K562 (cell line): Measurements from ENCODE around the gene ANKRD34A. TPM values are rescaled to one million over a fixed set of nuclear protein-coding genes. Genes with fewer than 3 reads are reported as not detected.

Source experiments
- BHLHE40 ChIP-seq: IDR thresholded peaks from 2 replicates; pipeline ENCODE4 v1.6.1; 2011; ENCODE audit warnings: low read length, improper control_type of control experiment
- CBX1 ChIP-seq: sonication (generic); IDR thresholded peaks from 2 replicates; pipeline ENCODE4 v1.6.1; 2016; ENCODE audit warnings: antibody characterized with exemption, low read depth, mild to moderate bottlenecking
- ELF2 ChIP-seq: fragments of 250-450 bp; sonication (Bioruptor Pico); IDR thresholded peaks from 2 replicates; pipeline ENCODE4 v1.5.0; 2021; ENCODE audit warnings: mild to moderate bottlenecking
- GTF2A2 ChIP-seq: IDR thresholded peaks from 2 replicates; pipeline ENCODE4 v1.6.1; 2016; ENCODE audit warnings: mild to moderate bottlenecking, missing genetic modification characterization, missing compliant biosample characterization
- MIER1 ChIP-seq: fragments of 450-650 bp; IDR thresholded peaks from 2 replicates; pipeline ENCODE4 v1.6.1; 2016; ENCODE audit warnings: antibody characterized with exemption, mild to moderate bottlenecking, low read depth
- MTA3 ChIP-seq: fragments of 450-650 bp; formaldehyde crosslinking; IDR thresholded peaks from 2 replicates; pipeline ENCODE4 v1.6.1; 2017; ENCODE audit warnings: mild to moderate bottlenecking, borderline replicate concordance
- NFIX ChIP-seq: fragments of 250-450 bp; sonication (Bioruptor Pico); IDR thresholded peaks from 2 replicates; pipeline ENCODE4 v1.4.0; 2020; ENCODE audit warnings: low read depth, mild to moderate bottlenecking, moderate library complexity
- PCBP1 ChIP-seq: fragments of 200-400 bp; formaldehyde crosslinking; IDR thresholded peaks from 2 replicates; pipeline ENCODE4 v1.6.1; 2018; ENCODE audit warnings: mild to moderate bottlenecking, low read depth, low read length; ENCODE audit not compliant: poor library complexity, severe bottlenecking
- SMAD4 ChIP-seq: fragments of 250-450 bp; sonication (Bioruptor Pico); conservative IDR thresholded peaks from 2 replicates; pipeline ENCODE4 v1.8.0; 2021; ENCODE audit warnings: inconsistent platforms, mild to moderate bottlenecking, moderate library complexity
- SRF ChIP-seq, 2 experiments: fragments of 250-450, 450-650 bp in 1 of 2; sonication (Bioruptor Pico) in 1 of 2; sonication (generic) in 1 of 2; formaldehyde crosslinking; IDR thresholded peaks; 2 replicates each; pipeline versions ENCODE4 v1.5.0 to v1.5.1; 2020 to 2022; ENCODE audit warnings: mild to moderate bottlenecking in 1 of 2, missing genetic modification reagents in 1 of 2
- YY1 ChIP-seq, 3 experiments: IDR thresholded peaks; 2 replicates each; pipeline ENCODE4 v1.6.1; 2011; ENCODE audit warnings: low read length in 2 of 3, mild to moderate bottlenecking in 2 of 3, moderate library complexity in 2 of 3, borderline replicate concordance in 1 of 3, control low read depth in 1 of 3, low read depth in 1 of 3; ENCODE audit not compliant: insufficient read depth in 3 of 3, insufficient replicate concordance in 2 of 3, control insufficient read depth in 1 of 3, insufficient read length in 1 of 3; ENCODE audit errors: extremely low read depth in 1 of 3
- ZBTB17 ChIP-seq: fragments of 450-650 bp; formaldehyde crosslinking; IDR thresholded peaks from 2 replicates; pipeline ENCODE4 v1.4.0; 2020; ENCODE audit warnings: mild to moderate bottlenecking
- ZBTB7A ChIP-seq: IDR thresholded peaks from 2 replicates; pipeline ENCODE4 v1.6.1; 2011; ENCODE audit warnings: low read depth, mild to moderate bottlenecking, low read length, moderate library complexity, borderline replicate concordance; ENCODE audit not compliant: control insufficient read depth
- ZFX ChIP-seq: sonication (generic); formaldehyde crosslinking; IDR thresholded peaks from 2 replicates; pipeline ENCODE4 v1.8.0; 2022; ENCODE audit warnings: mild to moderate bottlenecking, missing genetic modification reagents, moderate library complexity
- polyA plus RNA-seq, 8 experiments: library from polyadenylated mRNA; depleted of rRNA in 4 of 8; stranded (reverse) in 5 of 8; unstranded in 3 of 8; fragments of >200 nt; fragmentation: Nextera tagmentation in 2 of 8; fragmentation: Illumina TruSeq in 1 of 8; extraction: Ambion mirVana in 2 of 8; extraction: Trizol in 1 of 8; gene quantifications; 2 replicates each; pipeline versions ENCODE4 v1.2.1 to v1.2.3, GENCODE V29; 2011 to 2014; ENCODE audit warnings: inconsistent platforms in 1 of 8, missing spikeins in 1 of 8
- total RNA-seq, 7 experiments: library from RNA; depleted of rRNA in 6 of 7; stranded (reverse); fragments of >200 nt in 6 of 7; fragmentation: Illumina TruSeq in 2 of 7; extraction: Trizol in 2 of 7; gene quantifications; 2 replicates each; pipeline versions ENCODE4 v1.2.1 to v1.2.3, GENCODE V29; 2011 to 2021; ENCODE audit warnings: low replicate concordance in 1 of 7
- TF ChIP-seq, protein P1 (sequence below): fragments of 250-450 bp; sonication (Bioruptor Pico); IDR thresholded peaks from 2 replicates; pipeline ENCODE4 v1.4.0; 2020; ENCODE audit warnings: mild to moderate bottlenecking
- TF ChIP-seq, protein P2 (sequence below): fragments of 450-650 bp; IDR thresholded peaks from 2 replicates; pipeline ENCODE4 v1.6.1; 2014; ENCODE audit warnings: low read depth, mild to moderate bottlenecking, moderate library complexity, borderline replicate concordance
- TF ChIP-seq, protein P3 (sequence below): fragments of 450-650 bp; formaldehyde crosslinking; IDR thresholded peaks from 2 replicates; pipeline ENCODE4 v1.4.0; 2022; ENCODE audit warnings: mild to moderate bottlenecking, moderate library complexity
- TF ChIP-seq, protein P4 (sequence below): fragments of 450-650 bp; formaldehyde crosslinking; IDR thresholded peaks from 2 replicates; pipeline ENCODE4 v1.4.0; 2020; ENCODE audit warnings: mild to moderate bottlenecking, moderate library complexity
- TF ChIP-seq, protein P5 (sequence below): sonication (generic); formaldehyde crosslinking; IDR thresholded peaks from 2 replicates; pipeline ENCODE4 v1.8.0; 2022; ENCODE audit warnings: missing genetic modification reagents, mild to moderate bottlenecking, moderate library complexity, borderline replicate concordance

Gene ANKRD34A
- total and polyA plus RNA-seq, 9 of the 15 experiments (the other 6 are each of a cell fraction or from before 2014, with no cell fraction given): 0.06 to 1.6 (median 0.43) TPM

DNA sequence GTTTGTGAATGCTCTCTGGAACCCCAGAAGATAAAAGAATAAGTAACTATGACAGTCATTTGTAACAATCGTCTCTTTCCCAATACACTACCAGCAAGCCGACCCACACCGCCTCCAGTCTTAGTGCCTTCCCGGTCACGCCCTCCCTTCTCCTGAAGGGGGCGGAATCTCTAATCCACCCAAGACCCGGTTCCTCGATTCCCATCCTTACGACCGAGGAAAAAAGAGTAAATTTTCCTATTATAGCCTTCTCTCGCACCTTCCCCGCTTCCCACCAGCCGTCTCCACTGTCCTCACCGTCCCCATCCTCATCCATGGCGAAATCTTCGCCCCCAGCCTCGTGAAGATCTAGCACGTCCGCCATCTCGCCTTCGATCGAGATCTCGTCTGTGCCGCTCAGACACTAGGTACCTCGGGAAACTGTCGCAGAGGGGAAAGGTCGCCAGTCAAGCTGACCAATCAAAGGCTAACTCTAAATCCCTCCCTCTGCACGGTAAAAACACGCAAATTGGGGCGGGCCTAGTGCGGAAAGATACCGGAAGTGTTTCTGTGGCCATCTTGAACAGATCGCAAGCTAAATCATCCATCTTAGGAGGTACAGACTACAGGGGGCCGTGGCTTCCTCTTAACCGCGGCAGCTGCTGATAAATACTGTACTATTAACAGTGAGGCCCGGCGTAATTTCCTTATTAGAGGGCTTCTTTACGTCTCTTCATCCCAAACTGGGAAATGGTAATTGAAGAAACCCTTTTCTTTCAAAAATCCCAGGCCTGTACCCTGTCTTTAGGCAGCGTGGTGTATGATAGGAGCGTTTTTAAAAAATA, 37.1 kb downstream of the ANKRD34A start, which contains the start of gene RBM8A (continued):
- TF ChIP-seq, protein P1, sequence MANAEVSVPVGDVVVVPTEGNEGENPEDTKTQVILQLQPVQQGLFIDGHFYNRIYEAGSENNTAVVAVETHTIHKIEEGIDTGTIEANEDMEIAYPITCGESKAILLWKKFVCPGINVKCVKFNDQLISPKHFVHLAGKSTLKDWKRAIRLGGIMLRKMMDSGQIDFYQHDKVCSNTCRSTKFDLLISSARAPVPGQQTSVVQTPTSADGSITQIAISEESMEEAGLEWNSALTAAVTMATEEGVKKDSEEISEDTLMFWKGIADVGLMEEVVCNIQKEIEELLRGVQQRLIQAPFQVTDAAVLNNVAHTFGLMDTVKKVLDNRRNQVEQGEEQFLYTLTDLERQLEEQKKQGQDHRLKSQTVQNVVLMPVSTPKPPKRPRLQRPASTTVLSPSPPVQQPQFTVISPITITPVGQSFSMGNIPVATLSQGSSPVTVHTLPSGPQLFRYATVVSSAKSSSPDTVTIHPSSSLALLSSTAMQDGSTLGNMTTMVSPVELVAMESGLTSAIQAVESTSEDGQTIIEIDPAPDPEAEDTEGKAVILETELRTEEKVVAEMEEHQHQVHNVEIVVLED (CRISPR knock-in tag): 0 out of 2 replicates have a peak, but pooled peaks have one; percentile 17
- TF ChIP-seq ZBTB7A: no peak
- TF ChIP-seq, protein P2, sequence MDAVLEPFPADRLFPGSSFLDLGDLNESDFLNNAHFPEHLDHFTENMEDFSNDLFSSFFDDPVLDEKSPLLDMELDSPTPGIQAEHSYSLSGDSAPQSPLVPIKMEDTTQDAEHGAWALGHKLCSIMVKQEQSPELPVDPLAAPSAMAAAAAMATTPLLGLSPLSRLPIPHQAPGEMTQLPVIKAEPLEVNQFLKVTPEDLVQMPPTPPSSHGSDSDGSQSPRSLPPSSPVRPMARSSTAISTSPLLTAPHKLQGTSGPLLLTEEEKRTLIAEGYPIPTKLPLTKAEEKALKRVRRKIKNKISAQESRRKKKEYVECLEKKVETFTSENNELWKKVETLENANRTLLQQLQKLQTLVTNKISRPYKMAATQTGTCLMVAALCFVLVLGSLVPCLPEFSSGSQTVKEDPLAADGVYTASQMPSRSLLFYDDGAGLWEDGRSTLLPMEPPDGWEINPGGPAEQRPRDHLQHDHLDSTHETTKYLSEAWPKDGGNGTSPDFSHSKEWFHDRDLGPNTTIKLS: peak; percentile 84
- TF ChIP-seq, protein P3, sequence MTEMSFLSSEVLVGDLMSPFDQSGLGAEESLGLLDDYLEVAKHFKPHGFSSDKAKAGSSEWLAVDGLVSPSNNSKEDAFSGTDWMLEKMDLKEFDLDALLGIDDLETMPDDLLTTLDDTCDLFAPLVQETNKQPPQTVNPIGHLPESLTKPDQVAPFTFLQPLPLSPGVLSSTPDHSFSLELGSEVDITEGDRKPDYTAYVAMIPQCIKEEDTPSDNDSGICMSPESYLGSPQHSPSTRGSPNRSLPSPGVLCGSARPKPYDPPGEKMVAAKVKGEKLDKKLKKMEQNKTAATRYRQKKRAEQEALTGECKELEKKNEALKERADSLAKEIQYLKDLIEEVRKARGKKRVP (CRISPR knock-in tag): no peak
- TF ChIP-seq ZBTB17: no peak; the same call in 1 of the 2 replicates
- peak; percentile 83 to 98 (median 98) for TF ChIP-seq YY1 (IDR thresholded peaks at IDR 0.05; ENCODE audit: borderline replicate concordance in 1 of 3, control insufficient read depth in 1 of 3, extremely low read depth in 1 of 3, insufficient read depth in 3 of 3, insufficient read length in 1 of 3, insufficient replicate concordance in 2 of 3, low read depth in 1 of 3, low read length in 2 of 3)
- TF ChIP-seq CBX1: 0 out of 2 replicates have a peak, but pooled peaks have one; percentile 24
- TF ChIP-seq SRF (CRISPR knock-in tag; IDR thresholded peaks at IDR 0.05): peak in 1 of 2 experiments; percentile 77; a peak in 2 of 4 replicates
- TF ChIP-seq PCBP1: no peak
- TF ChIP-seq NFIX: no peak
- TF ChIP-seq, protein P4, sequence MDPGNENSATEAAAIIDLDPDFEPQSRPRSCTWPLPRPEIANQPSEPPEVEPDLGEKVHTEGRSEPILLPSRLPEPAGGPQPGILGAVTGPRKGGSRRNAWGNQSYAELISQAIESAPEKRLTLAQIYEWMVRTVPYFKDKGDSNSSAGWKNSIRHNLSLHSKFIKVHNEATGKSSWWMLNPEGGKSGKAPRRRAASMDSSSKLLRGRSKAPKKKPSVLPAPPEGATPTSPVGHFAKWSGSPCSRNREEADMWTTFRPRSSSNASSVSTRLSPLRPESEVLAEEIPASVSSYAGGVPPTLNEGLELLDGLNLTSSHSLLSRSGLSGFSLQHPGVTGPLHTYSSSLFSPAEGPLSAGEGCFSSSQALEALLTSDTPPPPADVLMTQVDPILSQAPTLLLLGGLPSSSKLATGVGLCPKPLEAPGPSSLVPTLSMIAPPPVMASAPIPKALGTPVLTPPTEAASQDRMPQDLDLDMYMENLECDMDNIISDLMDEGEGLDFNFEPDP: no peak
- TF ChIP-seq ELF2: 0 out of 2 replicates have a peak, but pooled peaks have one; percentile 38
- TF ChIP-seq, protein P5, sequence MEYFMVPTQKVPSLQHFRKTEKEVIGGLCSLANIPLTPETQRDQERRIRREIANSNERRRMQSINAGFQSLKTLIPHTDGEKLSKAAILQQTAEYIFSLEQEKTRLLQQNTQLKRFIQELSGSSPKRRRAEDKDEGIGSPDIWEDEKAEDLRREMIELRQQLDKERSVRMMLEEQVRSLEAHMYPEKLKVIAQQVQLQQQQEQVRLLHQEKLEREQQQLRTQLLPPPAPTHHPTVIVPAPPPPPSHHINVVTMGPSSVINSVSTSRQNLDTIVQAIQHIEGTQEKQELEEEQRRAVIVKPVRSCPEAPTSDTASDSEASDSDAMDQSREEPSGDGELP (CRISPR knock-in tag): peak; percentile 82
- peak; percentile 90 for TF ChIP-seq SMAD4 (CRISPR knock-in tag)
- TF ChIP-seq GTF2A2: no peak
- 0 out of 2 replicates have a peak, but pooled peaks have one; percentile 6 for TF ChIP-seq BHLHE40
- peak; percentile 71; the same call in 1 of the 2 replicates for TF ChIP-seq MIER1
- TF ChIP-seq ZFX (CRISPR knock-in tag): peak; percentile 80
- TF ChIP-seq MTA3: peak; percentile 74; the same call in 1 of the 2 replicates
